HepG2 (cell line): Measurements from ENCODE around the gene TJP2. TPM values are rescaled to one million over a fixed set of nuclear protein-coding genes. Genes with fewer than 3 reads are reported as not detected.

ENCODE experiments used
- ATAC-seq: fragments of 200-7000 bp; cut with Tn5 transposase; 3 replicates; pipeline ENCODE4 v1.9.1; 2020; ENCODE audit warnings: mild to moderate bottlenecking, moderate library complexity
- BruUV-seq: library from RNA; stranded (reverse); fragments of 400-500 nt; replicated peaks from 2 replicates; lab custom pipeline; 2021; lab: Mats Ljungman, UMichigan
- CTCF ChIA-PET: fragments of 300-600 bp; formaldehyde crosslinking; extraction: SDS; loops from one replicate; lab custom pipeline; 2021; ENCODE audit warnings: low total read pairs, inconsistent platforms, low intra/inter-chr PET ratio; lab: Yijun Ruan, JAX
- POLR2A ChIA-PET: fragments of 350-600 bp; sonication (Branson Sonifier 250); formaldehyde crosslinking; loops from one replicate; lab custom pipeline; 2020; ENCODE audit warnings: antibody characterized with exemption, inconsistent platforms; lab: Yijun Ruan, JAX
- DNase-seq: peaks from one replicate; pipeline ENCODE4 v3.0.0-alpha.2; 2015; ENCODE audit warnings: low spot score
- FAIRE-seq: peaks from 3 replicates; lab custom pipeline; 2011; peaks lifted over from hg19 to GRCh38; lab: Jason Lieb, UNC
- H2AFZ ChIP-seq: one replicate; pipeline ENCODE4 v1.6.1; 2011; ENCODE audit warnings: low read length, inconsistent platforms
- H3K27ac ChIP-seq: fragments of 300-600 bp; 3 replicates; pipeline ENCODE4 v1.8.0; 2011; ENCODE audit warnings: mixed run types, mild to moderate bottlenecking, mixed read lengths, low read length, inconsistent platforms; ENCODE audit not compliant: insufficient read depth; ENCODE audit errors: extremely low read length
- H3K27me3 ChIP-seq, 2 experiments: fragments of 200-600 bp in 1 of 2; 2 replicates in 1 of 2; 3 replicates in 1 of 2; pipeline versions ENCODE4 v1.6.0 to v1.8.0; 2011; ENCODE audit warnings: low read length in 2 of 2, mild to moderate bottlenecking in 2 of 2, moderate library complexity in 2 of 2, inconsistent platforms in 1 of 2; ENCODE audit not compliant: insufficient read depth in 2 of 2, control insufficient read depth in 1 of 2
- H3K36me3 ChIP-seq, 2 experiments: fragments of 200-600 bp in 1 of 2; replicated peaks in 1 of 2; 2 replicates in 1 of 2; 3 replicates in 1 of 2; pipeline versions ENCODE4 v1.5.1 to v1.8.0; 2011; ENCODE audit warnings: low read length in 2 of 2, inconsistent platforms in 1 of 2; ENCODE audit not compliant: insufficient read depth in 2 of 2, control insufficient read depth in 1 of 2
- H3K4me1 ChIP-seq: 2 replicates; pipeline ENCODE4 v1.5.1; 2012; ENCODE audit warnings: low read length, inconsistent platforms; ENCODE audit not compliant: insufficient read depth
- H3K4me2 ChIP-seq: 2 replicates; pipeline ENCODE4 v1.6.0; 2011; ENCODE audit warnings: low read depth, low read length, inconsistent platforms
- H3K4me3 ChIP-seq, 3 experiments: fragments of 200-600 bp in 1 of 3; sonication (generic), shearing (Covaris generic) in 1 of 3; replicated peaks in 1 of 3; 2 replicates each; pipeline ENCODE4 v1.5.1; 2011 to 2016; ENCODE audit warnings: low read length in 3 of 3, inconsistent platforms in 2 of 3, low read depth in 2 of 3, mild to moderate bottlenecking in 2 of 3, control low read depth in 1 of 3, mixed read lengths in 1 of 3; ENCODE audit not compliant: insufficient read depth in 1 of 3
- H3K79me2 ChIP-seq: one replicate; pipeline ENCODE4 v1.6.1; 2011; ENCODE audit warnings: low read length, inconsistent platforms; ENCODE audit not compliant: insufficient read depth
- H3K9ac ChIP-seq: 2 replicates; pipeline ENCODE4 v1.6.0; 2011; ENCODE audit warnings: mild to moderate bottlenecking, low read depth, low read length, inconsistent platforms; ENCODE audit not compliant: insufficient read depth
- H3K9me3 ChIP-seq: 2 replicates; pipeline ENCODE4 v1.5.1; 2012; ENCODE audit warnings: mild to moderate bottlenecking, low read length
- H4K20me1 ChIP-seq: 2 replicates; pipeline ENCODE4 v1.6.0; 2011; ENCODE audit warnings: inconsistent platforms, mild to moderate bottlenecking, low read length, moderate library complexity; ENCODE audit not compliant: insufficient read depth
- CTCF ChIP-seq: sonication (generic); formaldehyde crosslinking; IDR thresholded peaks from 2 replicates; pipeline ENCODE4 v1.5.0; 2020; ENCODE audit warnings: mild to moderate bottlenecking, missing genetic modification reagents, moderate library complexity
- ERF ChIP-seq: IDR thresholded peaks from 2 replicates; pipeline ENCODE4 v1.6.1; 2018; ENCODE audit warnings: missing biosample characterization, missing genetic modification reagents
- MAFK ChIP-seq, 2 experiments: IDR thresholded peaks in 1 of 2; conservative IDR thresholded peaks in 1 of 2; 2 replicates each; pipeline ENCODE4 v1.6.1; 2011; ENCODE audit warnings: improper control_type of control experiment in 2 of 2, low read length in 2 of 2
- POGK ChIP-seq: sonication (generic); formaldehyde crosslinking; conservative IDR thresholded peaks from 2 replicates; pipeline ENCODE4 v1.8.0; 2022; ENCODE audit warnings: mild to moderate bottlenecking, moderate library complexity, missing genetic modification reagents
- SMC3 ChIP-seq: IDR thresholded peaks from 2 replicates; pipeline ENCODE4 v1.6.1; 2011; ENCODE audit warnings: low read length, improper control_type of control experiment
- STAG1 ChIP-seq: sonication (generic); formaldehyde crosslinking; IDR thresholded peaks from 2 replicates; pipeline ENCODE4 v1.4.0; 2020; ENCODE audit warnings: missing genetic modification reagents
- ZFAT ChIP-seq: sonication (generic); formaldehyde crosslinking; conservative IDR thresholded peaks from 2 replicates; pipeline ENCODE4 v1.8.1; 2023; ENCODE audit warnings: missing genetic modification reagents, inconsistent platforms
- ZNF362 ChIP-seq: sonication (generic); formaldehyde crosslinking; IDR thresholded peaks from 2 replicates; pipeline ENCODE4 v1.4.0; 2020; ENCODE audit warnings: missing genetic modification reagents, mild to moderate bottlenecking, borderline replicate concordance
- ZSCAN12 ChIP-seq: sonication (generic); formaldehyde crosslinking; IDR thresholded peaks from 2 replicates; pipeline ENCODE4 v1.9.0; 2021; ENCODE audit warnings: mild to moderate bottlenecking, missing genetic modification reagents
- WGBS: methylation state at CpG from one replicate; pipeline ENCODE4 v1.1.6; 2017; ENCODE audit warnings: low lambda C conversion rate; 5-methylcytosine and 5-hydroxymethylcytosine counted together
- in situ Hi-C: cut with HindIII; loops from 2 replicates; pipeline ENCODE4 v1.10.0; 2017; ENCODE audit warnings: low pct_unique_long_range_greater_than_20kb; ENCODE audit not compliant: extremely low pct_ligation_motif_present
- intact Hi-C: fragments of 100-400 bp; cut with micrococcal nuclease; formaldehyde crosslinking; loops from one replicate; pipeline ENCODE4 v1.10.0; 2022; ENCODE audit not compliant: unreplicated experiment
- polyA plus RNA-seq, 8 experiments: library from polyadenylated mRNA; depleted of rRNA in 3 of 8; stranded (reverse) in 7 of 8; unstranded in 1 of 8; fragments of >200 nt; fragmentation: Illumina TruSeq in 4 of 8; extraction: Trizol in 4 of 8; gene quantifications; 2 replicates each; pipeline versions ENCODE4 v1.2.1 to v1.2.3, GENCODE V29; 2011 to 2016; ENCODE audit warnings: low read depth in 4 of 8, missing spikeins in 1 of 8, mixed read lengths in 1 of 8; ENCODE audit not compliant: insufficient read depth in 1 of 8
- total RNA-seq, 5 experiments: library from RNA; depleted of rRNA; stranded (reverse); fragments of >200 nt; fragmentation: Illumina TruSeq; extraction: Trizol; gene quantifications; 2 replicates each; pipeline ENCODE4 v1.2.3, GENCODE V29; 2016; ENCODE audit warnings: low read depth in 1 of 5
- TF ChIP-seq, protein P1 (sequence below): sonication (generic); formaldehyde crosslinking; IDR thresholded peaks from 2 replicates; pipeline ENCODE4 v1.4.0; 2020; ENCODE audit warnings: missing genetic modification reagents, mild to moderate bottlenecking, borderline replicate concordance
- TF ChIP-seq, protein P2 (sequence below): sonication (generic); formaldehyde crosslinking; conservative IDR thresholded peaks from 2 replicates; pipeline ENCODE4 v1.4.0; 2020; ENCODE audit warnings: missing genetic modification reagents
- TF ChIP-seq, protein P3 (sequence below): sonication (generic); IDR thresholded peaks from 2 replicates; pipeline ENCODE4 v1.6.1; 2016; ENCODE audit warnings: low read depth, borderline replicate concordance

TJP2 gene
- total and polyA plus RNA-seq, 2 of the 13 experiments (the other 11 are each of a cell fraction or from before 2014, with no cell fraction given), result 109 to 110 TPM

GRCh38 chr9:69157751-69158466 lies 16.2 kb upstream of the TJP2 start:
- Histone ChIP-seq H3K36me3 (peaks cover 15 to 37% of the 10 kb centered on the region in 2 experiments), H2AFZ (no peak overlapping the region), H3K4me3 (no peak overlapping the region), H3K9ac (no peak overlapping the region), H3K27ac (no peak overlapping the region), H4K20me1 (peaks cover 22% of the 10 kb centered on the region; the same call in 1 of the 2 replicates), H3K4me1 (peaks cover 30% of the 10 kb centered on the region), H3K9me3 (no peaks in the 10 kb centered on the region), H3K27me3 (no peaks in the 10 kb centered on the region), H3K4me2 (no peak overlapping the region), H3K79me2 (peaks cover 67% of the 10 kb centered on the region)
- CTCF ChIA-PET, result interaction anchor here (1.0 kb wide), 1 partner anchor 36 kb away, joined by 3 read pairs; no protein-coding TSS in a partner anchor
- no peak for ATAC-seq
- no peak for FAIRE-seq
- DNase-seq, result no peak
- POLR2A ChIA-PET, result interaction anchor here (0.6 to 1.6 kb wide), 7 partner anchors 17 to 108 kb away, joined by 3 to 7 read pairs (median 3); partner anchors contain the start of gene TJP2
- BruUV-seq, result no TSS peak
- in situ Hi-C loops, result no loop called here
- intact Hi-C loops, result loop anchor here (1.0 kb wide), 1 partner anchor 35 kb away; no protein-coding TSS in a partner anchor
- WGBS, result 92% methylated on average over 8 of the region's 8 CpGs
- TF ChIP-seq SMC3 (peak; percentile 13; the same call in 1 of the 2 replicates), ZFAT (CRISPR knock-in tag) (no peak), ZSCAN12 (CRISPR knock-in tag) (no peak), ERF (CRISPR knock-in tag) (no peak), POGK (CRISPR knock-in tag) (no peak), CTCF (CRISPR knock-in tag) (peak; percentile 55), STAG1 (CRISPR knock-in tag) (peak; percentile 32; the same call in 1 of the 2 replicates), ZNF362 (peak; percentile 83), MAFK (conservative IDR thresholded peaks at IDR 0.05 in 1 of 2, IDR thresholded peaks at IDR 0.05 in 1 of 2; ENCODE audit: low read length in 2 of 2) (no peak)
- TF ChIP-seq, protein P1, sequence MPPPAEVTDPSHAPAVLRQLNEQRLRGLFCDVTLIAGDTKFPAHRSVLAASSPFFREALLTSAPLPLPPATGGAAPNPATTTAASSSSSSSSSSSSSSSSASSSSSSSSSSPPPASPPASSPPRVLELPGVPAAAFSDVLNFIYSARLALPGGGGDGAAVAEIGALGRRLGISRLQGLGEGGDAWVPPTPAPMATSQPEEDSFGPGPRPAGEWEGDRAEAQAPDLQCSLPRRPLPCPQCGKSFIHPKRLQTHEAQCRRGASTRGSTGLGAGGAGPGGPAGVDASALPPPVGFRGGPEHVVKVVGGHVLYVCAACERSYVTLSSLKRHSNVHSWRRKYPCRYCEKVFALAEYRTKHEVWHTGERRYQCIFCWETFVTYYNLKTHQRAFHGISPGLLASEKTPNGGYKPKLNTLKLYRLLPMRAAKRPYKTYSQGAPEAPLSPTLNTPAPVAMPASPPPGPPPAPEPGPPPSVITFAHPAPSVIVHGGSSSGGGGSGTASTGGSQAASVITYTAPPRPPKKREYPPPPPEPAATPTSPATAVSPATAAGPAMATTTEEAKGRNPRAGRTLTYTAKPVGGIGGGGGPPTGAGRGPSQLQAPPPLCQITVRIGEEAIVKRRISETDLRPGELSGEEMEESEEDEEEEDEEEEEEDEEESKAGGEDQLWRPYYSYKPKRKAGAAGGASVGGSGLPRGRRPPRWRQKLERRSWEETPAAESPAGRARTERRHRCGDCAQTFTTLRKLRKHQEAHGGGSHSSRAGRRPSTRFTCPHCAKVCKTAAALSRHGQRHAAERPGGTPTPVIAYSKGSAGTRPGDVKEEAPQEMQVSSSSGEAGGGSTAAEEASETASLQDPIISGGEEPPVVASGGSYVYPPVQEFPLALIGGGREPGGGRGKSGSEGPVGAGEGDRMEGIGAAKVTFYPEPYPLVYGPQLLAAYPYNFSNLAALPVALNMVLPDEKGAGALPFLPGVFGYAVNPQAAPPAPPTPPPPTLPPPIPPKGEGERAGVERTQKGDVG (CRISPR knock-in tag), result no peak
- TF ChIP-seq, protein P2, sequence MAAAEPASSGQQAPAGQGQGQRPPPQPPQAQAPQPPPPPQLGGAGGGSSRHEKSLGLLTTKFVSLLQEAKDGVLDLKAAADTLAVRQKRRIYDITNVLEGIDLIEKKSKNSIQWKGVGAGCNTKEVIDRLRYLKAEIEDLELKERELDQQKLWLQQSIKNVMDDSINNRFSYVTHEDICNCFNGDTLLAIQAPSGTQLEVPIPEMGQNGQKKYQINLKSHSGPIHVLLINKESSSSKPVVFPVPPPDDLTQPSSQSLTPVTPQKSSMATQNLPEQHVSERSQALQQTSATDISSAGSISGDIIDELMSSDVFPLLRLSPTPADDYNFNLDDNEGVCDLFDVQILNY (CRISPR knock-in tag), result no peak
- TF ChIP-seq, protein P3, sequence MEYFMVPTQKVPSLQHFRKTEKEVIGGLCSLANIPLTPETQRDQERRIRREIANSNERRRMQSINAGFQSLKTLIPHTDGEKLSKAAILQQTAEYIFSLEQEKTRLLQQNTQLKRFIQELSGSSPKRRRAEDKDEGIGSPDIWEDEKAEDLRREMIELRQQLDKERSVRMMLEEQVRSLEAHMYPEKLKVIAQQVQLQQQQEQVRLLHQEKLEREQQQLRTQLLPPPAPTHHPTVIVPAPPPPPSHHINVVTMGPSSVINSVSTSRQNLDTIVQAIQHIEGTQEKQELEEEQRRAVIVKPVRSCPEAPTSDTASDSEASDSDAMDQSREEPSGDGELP, result no peak
